CD4-positive, alpha-beta T cell treated with Interleukin-15 for 4 hours (primary cell): ENCODE data around the gene PTK7.

Experiments
- DNase-seq: peaks from one replicate; pipeline ENCODE4 v3.0.0-alpha.2; 2020; ENCODE audit warnings: low spot score

The PTK7 gene

DNA sequence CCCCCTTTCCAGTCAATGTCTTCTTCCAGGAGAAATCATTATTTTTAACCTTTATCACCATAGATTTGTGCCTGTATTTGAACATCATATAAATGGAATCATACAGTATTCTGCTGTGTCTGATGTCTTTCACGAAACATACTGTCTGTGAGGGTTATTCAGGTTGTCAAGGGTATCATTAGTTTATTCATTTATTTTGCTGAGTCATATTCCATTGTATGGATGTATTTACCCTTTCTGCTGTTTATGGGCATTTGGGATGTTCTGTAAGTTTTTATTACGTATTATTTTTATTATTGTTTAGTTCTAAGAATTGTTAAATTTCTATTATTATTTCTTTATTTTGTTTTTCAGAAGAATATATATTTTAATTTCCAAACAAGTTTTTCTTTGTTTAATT lies 131.2 kb downstream of the PTK7 start:
- no peak for DNase-seq
